ENCODE measurements around the gene HEG1. TPM values are rescaled to one million over a fixed set of nuclear protein-coding genes. Genes with fewer than 3 reads are reported as not detected.

HEG1 gene
- total RNA-seq, 2 donors from 2014 or later: 120 to 149 TPM

DNA sequence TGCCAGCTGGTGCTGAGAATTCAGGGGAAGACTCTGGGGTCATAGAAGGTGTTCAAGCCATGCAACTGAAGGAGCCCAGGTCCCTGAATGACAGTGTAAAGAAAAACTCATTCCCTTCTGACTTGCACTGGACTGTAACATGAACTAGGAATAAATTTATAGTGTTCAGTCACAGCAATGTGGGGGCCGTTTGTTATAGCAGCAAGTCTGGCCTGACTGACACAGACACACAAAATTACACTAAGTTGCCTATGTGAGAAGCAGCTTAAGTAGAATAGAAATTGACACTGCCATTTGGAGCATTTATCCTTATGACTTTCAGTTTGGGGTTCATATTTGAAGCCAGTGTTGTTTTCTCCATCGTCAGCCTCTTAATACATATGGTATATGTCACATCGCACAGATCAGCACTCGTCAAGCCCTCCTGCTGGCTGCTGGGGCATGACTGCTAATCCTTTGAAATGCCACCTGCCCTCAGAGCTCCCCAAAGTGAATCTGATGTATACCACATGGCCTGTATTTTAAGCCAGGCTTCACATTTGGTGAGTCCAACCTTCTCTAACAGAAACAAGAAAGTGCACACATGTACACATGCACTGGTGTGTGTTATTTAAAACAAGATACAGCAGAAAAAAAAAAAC, 17.1 kb upstream of the HEG1 start:
- intact Hi-C loops (cut with DNase I): loop anchor here in 1 of 2 donors (10.0 kb wide), 1 partner anchor 52 kb away; no protein-coding TSS in a partner anchor
- no peak for DNase-seq
- ATAC-seq: peak in 1 of 2 donors; percentile 66

DNA sequence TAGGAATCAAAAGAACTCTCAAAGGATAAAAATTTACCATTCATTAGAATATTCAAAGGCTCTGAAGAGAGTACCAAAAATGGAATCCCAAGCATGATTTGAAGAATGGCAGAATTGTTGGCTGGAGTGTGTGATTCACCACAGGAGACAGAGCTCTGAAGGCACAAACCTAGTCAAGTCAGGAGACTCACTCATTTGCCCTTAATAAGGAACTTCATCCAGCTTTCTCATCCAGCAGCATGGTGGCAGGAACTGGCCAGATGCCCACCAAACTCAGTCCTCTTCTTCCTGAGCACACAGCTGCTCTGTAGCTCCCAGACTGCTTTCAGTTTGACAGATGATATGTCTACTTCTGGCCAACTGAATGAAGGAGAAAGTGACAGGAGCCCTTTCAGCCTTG, 16.5 kb upstream of the HEG1 start:
- DNase-seq (no peak), ATAC-seq (peak in 1 of 2 donors; percentile 31)
- intact Hi-C loops (cut with DNase I): loop anchor here in 1 of 2 donors (10.0 kb wide), 1 partner anchor 52 kb away; no protein-coding TSS in a partner anchor

- no peak for ATAC-seq
- no peak for DNase-seq
- intact Hi-C loops (cut with DNase I): loop anchor here in 1 of 2 donors (10.0 kb wide), 2 partner anchors 55 to 75 kb away; no protein-coding TSS in a partner anchor
These were observed 14.4 kb upstream of the HEG1 start for GRCh38 chr3:125069968-125070745.

- DNase-seq: no peak
- ATAC-seq: no peak
- intact Hi-C loops (cut with DNase I): loop anchor here in 1 of 2 donors (10.0 kb wide), 1 partner anchor 75 kb away; no protein-coding TSS in a partner anchor
These were observed 13.7 kb upstream of the HEG1 start for GRCh38 chr3:125069452-125069851.

DNA sequence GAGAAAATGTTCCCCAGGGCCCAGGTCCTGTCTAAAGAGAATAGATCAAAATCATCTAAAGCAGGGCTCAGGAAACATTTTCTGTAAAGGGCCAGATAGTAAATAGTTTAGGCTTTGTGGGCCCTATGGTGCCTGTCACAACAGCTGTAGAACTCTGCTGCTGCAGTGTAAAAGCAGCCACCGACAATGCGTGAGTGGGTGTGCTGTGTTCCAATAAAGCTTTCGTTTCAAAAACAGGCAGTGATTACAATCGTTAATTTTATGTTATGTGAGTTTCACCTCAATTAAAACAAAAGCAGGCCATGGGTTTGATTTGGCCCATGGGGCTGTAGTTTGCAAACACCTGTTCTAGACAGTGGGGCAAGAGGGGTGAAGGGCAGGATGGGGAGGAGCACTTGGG, 12.5 kb upstream of the HEG1 start:
- ATAC-seq: no peak
- intact Hi-C loops (cut with DNase I): loop anchor here in 1 of 2 donors (10.0 kb wide), 1 partner anchor 77 kb away; no protein-coding TSS in a partner anchor
- no peak for DNase-seq

- ATAC-seq: peak; percentile 30 to 70
- intact Hi-C loops (cut with DNase I): loop anchor here in 1 of 2 donors (10.0 kb wide), 1 partner anchor 78 kb away; no protein-coding TSS in a partner anchor
These were observed 11.4 kb upstream of the HEG1 start for GRCh38 chr3:125067225-125067624.

DNA sequence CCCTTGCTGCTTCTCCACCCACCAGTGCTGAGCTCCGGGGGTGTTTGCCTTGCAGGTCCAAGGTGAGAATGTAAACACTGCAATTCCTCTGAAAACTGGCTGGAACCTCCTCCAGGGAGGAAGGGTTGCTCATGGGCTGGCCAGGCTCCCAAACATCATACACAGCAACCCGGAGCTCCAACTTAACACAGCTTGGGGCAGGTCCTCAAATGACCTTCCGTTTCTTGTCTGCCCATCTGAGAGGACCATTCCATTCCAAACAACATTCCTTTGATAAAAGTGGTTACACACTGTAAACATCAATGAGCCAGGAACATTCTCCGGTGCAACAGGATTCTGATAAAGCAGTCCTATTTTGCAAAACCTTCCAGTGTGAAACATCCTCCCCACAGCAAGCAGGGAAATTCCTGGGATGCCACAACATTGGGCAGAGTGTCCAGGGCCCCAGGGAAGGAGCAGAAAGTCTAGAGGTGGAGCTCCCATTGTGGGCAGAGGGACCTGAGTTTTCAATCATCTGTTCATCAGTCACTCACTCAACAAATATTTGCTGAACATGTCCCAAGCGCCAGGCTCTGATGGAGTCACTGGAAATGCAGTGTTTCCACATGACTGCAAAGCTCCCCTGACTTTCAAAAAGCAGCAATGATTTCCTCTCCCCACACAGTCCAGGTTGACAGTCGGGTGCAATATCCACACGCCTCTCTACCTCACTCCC, 7.3 kb upstream of the HEG1 start:
- intact Hi-C loops (cut with DNase I): loop anchor here (5.0 to 10.0 kb wide), 2 partner anchors 79 to 82 kb away; no protein-coding TSS in a partner anchor
- DNase-seq (peak; percentile 70), ATAC-seq (peak; percentile 42 to 61)

More at GRCh38 chr3:125067225-125067624, 11.4 kb upstream of the HEG1 start:
- DNase-seq: no peak

- DNase-seq (no peak), ATAC-seq (peak in 1 of 2 donors; percentile 7)
- intact Hi-C loops (cut with DNase I): loop anchor here (5.0 to 10.0 kb wide), 2 partner anchors 81 to 83 kb away; no protein-coding TSS in a partner anchor
These were observed 5.8 kb upstream of the HEG1 start for GRCh38 chr3:125061646-125062045.

DNA sequence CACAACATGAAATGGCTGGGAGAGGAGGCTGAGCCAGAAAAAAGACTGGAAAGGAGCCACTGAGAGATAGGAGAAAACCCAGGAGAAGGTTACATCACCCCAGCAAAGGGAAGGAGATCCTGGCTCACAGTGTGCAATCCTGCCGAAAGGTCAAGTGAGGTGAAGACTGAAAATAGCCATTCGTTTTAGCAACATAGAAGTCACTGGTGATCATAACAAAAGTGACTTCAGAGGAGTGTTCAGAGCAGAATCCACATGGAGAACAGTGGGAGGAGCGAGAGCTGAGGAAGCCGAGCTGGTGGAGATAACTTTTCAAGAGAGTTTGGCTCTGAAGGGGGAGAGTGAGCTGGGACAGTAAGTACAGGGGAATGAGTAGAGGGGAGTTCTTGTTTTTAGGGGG, 5.4 kb upstream of the HEG1 start:
- peak; percentile 65 for DNase-seq
- intact Hi-C loops (cut with DNase I): loop anchor here (5.0 to 10.0 kb wide), 2 partner anchors 81 to 84 kb away; no protein-coding TSS in a partner anchor
- peak; percentile 76 to 80 for ATAC-seq

GRCh38 chr3:125059488-125060245, 3.9 kb upstream of the HEG1 start:
- peak; percentile 10 for DNase-seq
- intact Hi-C loops (cut with DNase I): loop anchor here (5.0 to 10.0 kb wide), 2 partner anchors 83 to 85 kb away; no protein-coding TSS in a partner anchor
- ATAC-seq: no peak

- no peak for ATAC-seq
- no peak for DNase-seq
- intact Hi-C loops (cut with DNase I): no loop called here
These were observed 3.2 kb upstream of the HEG1 start for GRCh38 chr3:125058959-125059358.

DNA sequence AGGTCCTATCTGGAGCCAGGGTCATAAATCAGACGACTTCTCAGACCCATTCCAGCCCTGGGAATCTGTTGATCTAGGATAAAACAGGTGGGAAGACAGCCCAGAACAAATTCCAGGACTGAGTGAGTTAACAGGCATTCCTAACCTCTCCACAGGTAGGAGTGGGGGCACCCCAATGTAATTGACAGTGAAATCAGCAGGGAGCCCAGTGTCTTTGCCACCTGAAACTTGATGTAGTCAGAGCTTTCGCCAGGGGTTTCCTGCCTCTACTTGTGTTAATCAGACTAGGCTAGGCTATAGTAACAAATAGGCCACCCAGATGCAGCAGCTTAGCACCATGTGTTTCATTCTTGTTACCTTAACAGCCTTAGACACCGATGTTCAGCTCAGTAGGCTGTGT, 2.7 kb upstream of the HEG1 start:
- intact Hi-C loops (cut with DNase I): no loop called here
- DNase-seq: peak; percentile 2
- ATAC-seq: no peak

DNA sequence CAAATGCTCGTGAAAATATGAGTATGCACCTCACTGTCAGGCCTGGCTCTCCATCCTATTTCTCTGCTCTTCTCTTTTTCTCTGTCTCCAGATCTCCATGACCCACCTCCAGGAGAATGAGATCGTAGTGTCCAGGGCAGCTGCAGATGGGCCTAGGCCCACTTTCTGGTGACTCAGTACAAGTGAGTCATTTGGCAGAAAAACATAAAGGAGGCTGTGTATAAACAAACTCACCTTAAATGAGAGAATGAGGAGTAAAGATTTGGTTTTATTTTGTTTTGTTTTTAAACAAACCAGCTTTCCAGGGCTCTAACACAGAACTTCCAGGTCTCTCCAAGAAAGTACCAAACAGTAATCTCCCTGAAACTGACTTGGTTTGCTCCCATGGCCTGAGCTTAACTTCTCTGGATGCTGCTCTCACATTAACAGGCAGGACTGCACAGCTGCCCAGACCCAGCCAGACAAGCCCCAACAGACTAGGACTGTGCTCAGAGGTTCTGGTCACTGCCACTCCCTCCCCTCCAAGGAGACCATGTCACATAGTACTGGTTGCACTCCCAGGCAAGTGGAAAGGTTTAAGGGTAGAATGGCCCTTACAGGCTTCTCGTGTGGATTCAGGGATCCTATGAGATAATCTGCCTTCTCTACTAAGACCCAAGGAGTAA, 1.5 kb upstream of the HEG1 start:
- ATAC-seq: peak in 1 of 2 donors; percentile 40
- peak; percentile 22 for DNase-seq
- intact Hi-C loops (cut with DNase I): no loop called here

GRCh38 chr3:125055331-125055912, 375 bp downstream of the HEG1 start:
- intact Hi-C loops (cut with DNase I): no loop called here
- ATAC-seq (peak; percentile 0 to 4), DNase-seq (peak; percentile 50)

GRCh38 chr3:125054449-125055329, 1.1 kb downstream of the HEG1 start:
- ATAC-seq (peak in 1 of 2 donors; percentile 4), DNase-seq (peak; percentile 18)
- intact Hi-C loops (cut with DNase I): loop anchor here (5.0 kb wide), 1 partner anchor 52 kb away; no protein-coding TSS in a partner anchor

DNA sequence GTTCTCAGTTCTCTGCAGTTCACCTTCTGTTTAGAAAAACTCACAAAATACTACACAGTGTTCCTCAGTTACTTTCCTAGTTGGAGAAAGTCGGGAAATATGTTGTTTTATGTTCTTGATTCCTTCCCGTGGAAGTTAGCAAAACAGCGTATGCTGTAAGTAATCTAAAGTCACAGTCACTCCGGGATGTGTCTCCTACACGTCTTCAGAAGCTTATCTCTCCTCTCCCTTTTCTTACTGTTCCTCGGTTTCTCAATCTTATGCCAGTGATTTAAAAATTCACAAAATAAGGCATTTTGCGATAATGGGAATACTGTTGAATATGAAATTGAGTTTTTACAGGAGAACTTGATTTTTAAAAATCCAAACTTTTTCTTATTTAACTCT, 1.7 kb downstream of the HEG1 start:
- DNase-seq: no peak
- ATAC-seq: no peak
- intact Hi-C loops (cut with DNase I): loop anchor here (5.0 kb wide), 1 partner anchor 52 kb away; no protein-coding TSS in a partner anchor

All from left cardiac atrium (tissue), 4 donors.